ENCODE results near the gene ADTRP. TPM values are rescaled to one million over a fixed set of nuclear protein-coding genes. Genes with fewer than 3 reads are reported as not detected.
"Not testable (repeated sequence)": the region's sequence is repeated elsewhere in the genome, so short reads cannot be mapped to it uniquely, and the experiment has no call there.

The ADTRP gene
- total RNA-seq, 3 donors from 2014 or later: 68.5 to 239 (median 91.9) TPM

DNA sequence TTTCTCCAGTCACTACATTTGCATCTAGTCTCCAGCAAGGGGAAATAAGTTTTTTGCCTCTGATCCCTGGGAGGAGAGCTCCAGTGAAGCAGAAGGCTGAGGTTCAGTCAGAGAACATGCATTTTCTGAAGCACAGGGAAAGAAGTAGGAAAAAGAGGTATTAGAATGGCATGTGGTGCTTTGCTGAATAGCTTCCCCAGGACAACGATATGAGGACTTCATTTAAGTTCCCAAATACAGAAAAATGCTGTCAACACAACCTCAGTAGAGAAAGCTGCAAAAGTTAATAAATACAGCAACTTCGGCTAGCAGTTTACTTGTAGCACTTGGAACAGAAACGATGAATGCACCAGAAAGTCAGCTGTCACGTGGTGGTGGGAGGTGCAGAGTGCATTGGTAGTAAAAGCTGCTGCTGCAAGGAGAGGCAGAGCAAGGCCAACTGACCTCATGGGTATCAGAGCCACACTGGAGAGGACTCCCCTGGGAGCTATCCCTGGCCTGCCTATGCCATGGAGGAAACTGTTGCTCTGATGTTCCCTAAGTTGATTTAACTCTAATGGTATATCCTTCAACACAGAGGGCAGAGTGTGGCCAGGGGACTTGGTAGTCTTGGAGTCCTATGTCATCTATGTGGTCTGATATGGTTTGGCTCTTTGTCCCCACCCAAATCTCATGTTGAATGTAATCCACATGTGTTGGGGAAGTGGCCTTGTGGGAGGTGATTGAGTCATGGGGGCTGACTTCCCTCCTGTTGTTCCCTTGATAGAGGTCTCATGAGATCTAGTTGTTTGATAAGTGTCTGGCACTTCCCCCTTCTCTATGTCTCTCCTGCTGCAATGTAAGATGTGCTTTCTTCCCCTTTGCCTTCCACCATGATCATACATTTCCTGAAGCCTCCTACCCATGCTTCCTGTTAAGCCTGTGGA lies 85.9 kb downstream of the ADTRP start:
- intact Hi-C loops (cut with DNase I, micrococcal nuclease): no loop called here
- Histone ChIP-seq H3K36me3 (ENCODE audit: low read depth) (no peaks in the 10 kb centered on the region), H3K4me3 (no peak overlapping the region), H3K9me3 (no peaks in the 10 kb centered on the region), H3K4me1 (ENCODE audit: low read depth) (no peaks in the 10 kb centered on the region)
- ATAC-seq (no peak), DNase-seq (no peak)
- TF ChIP-seq, protein P1, sequence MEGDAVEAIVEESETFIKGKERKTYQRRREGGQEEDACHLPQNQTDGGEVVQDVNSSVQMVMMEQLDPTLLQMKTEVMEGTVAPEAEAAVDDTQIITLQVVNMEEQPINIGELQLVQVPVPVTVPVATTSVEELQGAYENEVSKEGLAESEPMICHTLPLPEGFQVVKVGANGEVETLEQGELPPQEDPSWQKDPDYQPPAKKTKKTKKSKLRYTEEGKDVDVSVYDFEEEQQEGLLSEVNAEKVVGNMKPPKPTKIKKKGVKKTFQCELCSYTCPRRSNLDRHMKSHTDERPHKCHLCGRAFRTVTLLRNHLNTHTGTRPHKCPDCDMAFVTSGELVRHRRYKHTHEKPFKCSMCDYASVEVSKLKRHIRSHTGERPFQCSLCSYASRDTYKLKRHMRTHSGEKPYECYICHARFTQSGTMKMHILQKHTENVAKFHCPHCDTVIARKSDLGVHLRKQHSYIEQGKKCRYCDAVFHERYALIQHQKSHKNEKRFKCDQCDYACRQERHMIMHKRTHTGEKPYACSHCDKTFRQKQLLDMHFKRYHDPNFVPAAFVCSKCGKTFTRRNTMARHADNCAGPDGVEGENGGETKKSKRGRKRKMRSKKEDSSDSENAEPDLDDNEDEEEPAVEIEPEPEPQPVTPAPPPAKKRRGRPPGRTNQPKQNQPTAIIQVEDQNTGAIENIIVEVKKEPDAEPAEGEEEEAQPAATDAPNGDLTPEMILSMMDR (IDR thresholded peaks at IDR 0.05): no peak

DNA sequence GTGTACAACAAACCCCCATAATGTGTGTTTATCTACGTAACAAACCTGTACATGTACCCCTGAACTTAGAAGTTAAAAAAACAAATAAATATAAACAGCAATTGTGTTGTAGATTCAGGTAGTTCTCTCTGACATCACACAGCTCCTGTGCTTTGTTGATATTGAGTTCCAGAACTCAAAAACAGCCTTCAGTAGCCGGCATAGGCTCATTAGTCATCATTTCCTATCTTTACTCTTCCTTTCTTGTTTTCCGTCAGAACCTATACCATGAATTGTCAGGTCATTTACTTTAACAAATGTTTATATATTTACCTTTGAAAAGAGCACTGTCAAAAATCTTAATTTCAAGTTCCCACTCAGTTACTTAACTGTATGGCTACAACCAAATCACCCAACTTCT lies 88.8 kb downstream of the ADTRP start:
- H3K4me1 ChIP-seq (ENCODE audit: low read depth): no peaks in the 10 kb centered on the region
- TF ChIP-seq, protein P1 (IDR thresholded peaks at IDR 0.05): no peak
- ATAC-seq (no peak), DNase-seq (no peak)
- no peaks in the 10 kb centered on the region for H3K36me3 ChIP-seq (ENCODE audit: low read depth)
- H3K4me3 ChIP-seq: no peak overlapping the region
- intact Hi-C loops (cut with DNase I, micrococcal nuclease): no loop called here
- H3K9me3 ChIP-seq: no peaks in the 10 kb centered on the region

DNA sequence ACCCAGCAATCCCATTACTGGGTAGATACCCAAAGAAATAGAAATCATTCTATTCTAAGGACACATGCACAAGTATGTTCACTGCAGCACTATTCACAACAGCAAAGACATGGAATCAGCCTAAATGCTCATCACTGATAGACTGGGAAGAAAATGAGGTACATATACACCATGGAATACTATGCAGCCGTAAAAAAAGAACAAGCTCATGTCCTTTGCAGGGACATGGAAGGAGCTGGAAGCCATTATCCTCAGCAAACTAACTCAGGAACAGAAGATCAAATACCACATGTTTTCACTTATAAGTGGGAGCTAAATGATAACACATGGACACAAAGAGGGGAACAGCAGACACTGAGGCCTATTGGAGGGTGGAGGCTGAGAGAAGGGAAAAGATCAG lies 89.2 kb downstream of the ADTRP start:
- H3K36me3 ChIP-seq (ENCODE audit: low read depth); H3K4me3 ChIP-seq; ATAC-seq; H3K9me3 ChIP-seq; DNase-seq; H3K4me1 ChIP-seq (ENCODE audit: low read depth); intact Hi-C loops (cut with DNase I, micrococcal nuclease): not testable (repeated sequence)

DNA sequence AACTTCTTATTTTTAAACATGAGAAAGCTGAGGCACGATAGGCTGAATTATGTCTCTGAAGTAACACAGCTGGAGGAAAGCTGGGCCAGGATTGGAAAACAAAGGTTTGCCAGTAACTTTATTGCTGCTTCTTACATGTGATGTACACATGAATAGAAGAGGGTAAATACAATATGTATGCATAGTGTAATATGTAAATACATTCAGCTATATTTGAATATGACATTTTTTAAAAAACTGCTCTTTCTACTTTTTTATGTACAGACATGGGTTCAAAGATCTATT lies 90.2 kb downstream of the ADTRP start:
- intact Hi-C loops (cut with DNase I, micrococcal nuclease): no loop called here
- Histone ChIP-seq H3K36me3 (ENCODE audit: low read depth) (no peaks in the 10 kb centered on the region), H3K4me3 (no peak overlapping the region), H3K4me1 (ENCODE audit: low read depth) (no peaks in the 10 kb centered on the region), H3K9me3 (no peaks in the 10 kb centered on the region)
- DNase-seq (no peak), ATAC-seq (no peak)
- TF ChIP-seq, protein P1 (IDR thresholded peaks at IDR 0.05): no peak

DNA sequence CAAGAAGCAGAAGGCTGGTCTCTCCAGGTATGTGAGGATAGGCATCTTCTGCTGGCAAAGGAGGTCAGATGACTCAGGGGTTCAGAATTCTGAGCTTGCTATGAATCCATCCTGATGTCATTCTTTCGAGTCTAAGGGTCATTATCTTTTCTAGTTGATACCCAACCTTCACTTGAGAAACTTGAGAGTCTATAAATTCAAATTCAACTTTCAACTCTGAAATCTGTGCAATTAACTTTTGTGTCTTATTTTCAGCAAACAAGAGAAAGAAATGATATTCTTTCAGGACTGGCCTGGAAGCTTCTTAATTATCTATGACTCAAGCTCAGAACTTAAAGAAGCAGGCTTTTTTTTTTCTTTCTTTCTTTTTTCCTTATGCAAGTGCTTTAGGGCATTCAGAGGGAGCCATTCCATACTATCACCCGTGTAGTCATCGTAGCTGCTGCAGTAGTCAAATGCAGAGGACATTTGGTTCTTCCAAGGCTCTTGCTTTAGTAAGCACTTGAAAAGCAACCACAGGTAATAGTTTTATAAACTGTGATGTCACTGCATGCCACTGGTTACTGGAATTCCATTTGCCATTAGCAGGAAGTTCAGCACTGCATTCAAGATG lies 93.0 kb downstream of the ADTRP start:
- no peaks in the 10 kb centered on the region for H3K4me1 ChIP-seq (ENCODE audit: low read depth)
- TF ChIP-seq, protein P1 (IDR thresholded peaks at IDR 0.05): no peak
- intact Hi-C loops (cut with DNase I, micrococcal nuclease): no loop called here
- ATAC-seq (peak; percentile 72), DNase-seq (no peak)
- peaks cover 2% of the 10 kb centered on the region for H3K9me3 ChIP-seq
- H3K36me3 ChIP-seq (ENCODE audit: low read depth): no peaks in the 10 kb centered on the region
- H3K4me3 ChIP-seq: no peak overlapping the region

DNA sequence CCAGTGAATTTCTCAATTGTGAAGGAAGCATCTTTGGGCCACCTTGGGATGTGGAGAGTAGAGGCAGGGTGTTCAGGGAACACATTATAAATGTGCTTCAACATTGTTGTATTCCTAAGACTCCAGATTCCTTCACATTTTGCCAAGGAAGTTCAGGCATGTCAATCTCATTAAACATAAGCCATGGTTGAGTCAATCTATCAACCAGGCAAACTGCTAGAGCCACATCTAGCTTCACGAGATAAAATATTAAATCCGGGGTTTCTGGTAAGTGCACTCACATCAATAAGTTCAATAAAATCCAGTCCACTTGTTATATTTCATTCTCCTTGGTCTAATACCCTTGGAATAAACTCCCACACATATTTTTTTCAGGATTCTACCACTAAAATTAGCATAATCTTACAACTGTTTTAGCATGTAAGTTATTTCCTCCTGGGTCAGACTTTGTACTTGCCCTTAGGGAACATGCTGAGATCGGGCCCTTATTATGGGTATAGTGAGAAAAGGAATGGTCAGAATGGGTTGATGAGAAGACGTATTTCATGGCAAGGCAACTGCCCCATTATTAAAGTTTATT lies 93.6 kb downstream of the ADTRP start:
- H3K9me3 ChIP-seq: peaks cover 8% of the 10 kb centered on the region

More for the DNA sequence above, 93.6 kb downstream of the ADTRP start:
- H3K4me3 ChIP-seq: no peak overlapping the region
- ATAC-seq (no peak), DNase-seq (no peak)
- TF ChIP-seq, protein P1 (IDR thresholded peaks at IDR 0.05): no peak
- no peaks in the 10 kb centered on the region for H3K4me1 ChIP-seq (ENCODE audit: low read depth)
- no peaks in the 10 kb centered on the region for H3K36me3 ChIP-seq (ENCODE audit: low read depth)
- intact Hi-C loops (cut with DNase I, micrococcal nuclease): no loop called here
